ENCODE results near the gene SAGE1. TPM values are rescaled to one million over a fixed set of nuclear protein-coding genes. Genes with fewer than 3 reads are reported as not detected.

The SAGE1 gene
- total and polyA plus RNA-seq, 9 of the 15 experiments (the other 6 are each of a cell fraction or from before 2014, with no cell fraction given) = 14.6 to 79.2 (median 29.3) TPM

DNA sequence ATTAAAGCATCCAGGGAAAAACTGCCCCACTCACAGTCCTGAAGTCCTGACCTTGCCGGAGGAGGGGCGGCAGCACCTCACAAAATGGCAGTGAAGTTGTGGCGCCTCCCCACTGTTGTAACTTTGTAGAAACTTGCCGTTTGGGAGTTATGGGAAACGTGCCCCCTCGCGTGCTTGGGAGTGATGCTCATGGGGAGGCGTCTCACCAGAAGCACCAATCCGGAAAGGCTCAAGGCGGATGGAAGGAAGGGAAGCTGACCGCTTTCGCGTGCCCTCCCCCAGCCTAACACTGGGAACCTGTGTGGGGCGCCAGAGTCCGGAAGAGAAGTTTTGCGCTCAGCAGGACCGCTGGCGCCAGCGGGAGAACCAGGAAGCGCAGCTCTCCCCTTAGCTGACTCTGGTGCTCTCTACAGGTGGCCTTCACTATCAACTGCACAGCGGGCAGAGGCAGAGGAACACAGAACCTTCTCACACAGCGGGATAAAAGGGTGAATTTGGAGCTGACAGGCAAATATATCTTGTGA lies at the start of gene SAGE1, which contains the start of gene CT45A10 (continued):
- TF ChIP-seq, protein P1, sequence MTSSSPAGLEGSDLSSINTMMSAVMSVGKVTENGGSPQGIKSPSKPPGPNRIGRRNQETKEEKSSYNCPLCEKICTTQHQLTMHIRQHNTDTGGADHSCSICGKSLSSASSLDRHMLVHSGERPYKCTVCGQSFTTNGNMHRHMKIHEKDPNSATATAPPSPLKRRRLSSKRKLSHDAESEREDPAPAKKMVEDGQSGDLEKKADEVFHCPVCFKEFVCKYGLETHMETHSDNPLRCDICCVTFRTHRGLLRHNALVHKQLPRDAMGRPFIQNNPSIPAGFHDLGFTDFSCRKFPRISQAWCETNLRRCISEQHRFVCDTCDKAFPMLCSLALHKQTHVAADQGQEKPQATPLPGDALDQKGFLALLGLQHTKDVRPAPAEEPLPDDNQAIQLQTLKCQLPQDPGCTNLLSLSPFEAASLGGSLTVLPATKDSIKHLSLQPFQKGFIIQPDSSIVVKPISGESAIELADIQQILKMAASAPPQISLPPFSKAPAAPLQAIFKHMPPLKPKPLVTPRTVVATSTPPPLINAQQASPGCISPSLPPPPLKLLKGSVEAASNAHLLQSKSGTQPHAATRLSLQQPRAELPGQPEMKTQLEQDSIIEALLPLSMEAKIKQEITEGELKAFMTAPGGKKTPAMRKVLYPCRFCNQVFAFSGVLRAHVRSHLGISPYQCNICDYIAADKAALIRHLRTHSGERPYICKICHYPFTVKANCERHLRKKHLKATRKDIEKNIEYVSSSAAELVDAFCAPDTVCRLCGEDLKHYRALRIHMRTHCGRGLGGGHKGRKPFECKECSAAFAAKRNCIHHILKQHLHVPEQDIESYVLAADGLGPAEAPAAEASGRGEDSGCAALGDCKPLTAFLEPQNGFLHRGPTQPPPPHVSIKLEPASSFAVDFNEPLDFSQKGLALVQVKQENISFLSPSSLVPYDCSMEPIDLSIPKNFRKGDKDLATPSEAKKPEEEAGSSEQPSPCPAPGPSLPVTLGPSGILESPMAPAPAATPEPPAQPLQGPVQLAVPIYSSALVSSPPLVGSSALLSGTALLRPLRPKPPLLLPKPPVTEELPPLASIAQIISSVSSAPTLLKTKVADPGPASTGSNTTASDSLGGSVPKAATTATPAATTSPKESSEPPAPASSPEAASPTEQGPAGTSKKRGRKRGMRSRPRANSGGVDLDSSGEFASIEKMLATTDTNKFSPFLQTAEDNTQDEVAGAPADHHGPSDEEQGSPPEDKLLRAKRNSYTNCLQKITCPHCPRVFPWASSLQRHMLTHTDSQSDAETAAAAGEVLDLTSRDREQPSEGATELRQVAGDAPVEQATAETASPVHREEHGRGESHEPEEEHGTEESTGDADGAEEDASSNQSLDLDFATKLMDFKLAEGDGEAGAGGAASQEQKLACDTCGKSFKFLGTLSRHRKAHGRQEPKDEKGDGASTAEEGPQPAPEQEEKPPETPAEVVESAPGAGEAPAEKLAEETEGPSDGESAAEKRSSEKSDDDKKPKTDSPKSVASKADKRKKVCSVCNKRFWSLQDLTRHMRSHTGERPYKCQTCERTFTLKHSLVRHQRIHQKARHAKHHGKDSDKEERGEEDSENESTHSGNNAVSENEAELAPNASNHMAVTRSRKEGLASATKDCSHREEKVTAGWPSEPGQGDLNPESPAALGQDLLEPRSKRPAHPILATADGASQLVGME (CRISPR knock-in tag; IDR thresholded peaks at IDR 0.05) = no peak
- TF ChIP-seq ESRRB (CRISPR knock-in tag; IDR thresholded peaks at IDR 0.05; ENCODE audit: borderline replicate concordance) (no peak), ASH1L (IDR thresholded peaks at IDR 0.05; ENCODE audit: borderline replicate concordance, low read depth, partially characterized antibody) (no peak), ZNF445 (CRISPR knock-in tag; IDR thresholded peaks at IDR 0.05; ENCODE audit: low read depth) (no peak), ZNF764 (CRISPR knock-in tag; IDR thresholded peaks at IDR 0.05; ENCODE audit: low read depth) (peak; percentile 96), NFIX (CRISPR knock-in tag; IDR thresholded peaks at IDR 0.05; ENCODE audit: low read depth) (no peak), RBM34 (IDR thresholded peaks at IDR 0.05; ENCODE audit: borderline replicate concordance, insufficient read depth, low read length) (no peak), BRD4 (IDR thresholded peaks at IDR 0.05) (no peak), IRF2 (CRISPR knock-in tag; IDR thresholded peaks at IDR 0.05) (no peak), ZNF583 (CRISPR knock-in tag; IDR thresholded peaks at IDR 0.05) (no peak), ZKSCAN8 (CRISPR knock-in tag; IDR thresholded peaks at IDR 0.05) (no peak), WHSC1 (IDR thresholded peaks at IDR 0.05; ENCODE audit: low read length) (no peak), U2AF2 (optimal IDR thresholded peaks at IDR 0.05; ENCODE audit: low read depth, low read length) (no peak), ZBTB8A (IDR thresholded peaks at IDR 0.05; ENCODE audit: partially characterized antibody) (no peak), MEIS2 (IDR thresholded peaks at IDR 0.05; ENCODE audit: partially characterized antibody) (no peak), HEY1 (CRISPR knock-in tag; IDR thresholded peaks at IDR 0.05; ENCODE audit: borderline replicate concordance) (no peak)
- TF ChIP-seq, protein P2, sequence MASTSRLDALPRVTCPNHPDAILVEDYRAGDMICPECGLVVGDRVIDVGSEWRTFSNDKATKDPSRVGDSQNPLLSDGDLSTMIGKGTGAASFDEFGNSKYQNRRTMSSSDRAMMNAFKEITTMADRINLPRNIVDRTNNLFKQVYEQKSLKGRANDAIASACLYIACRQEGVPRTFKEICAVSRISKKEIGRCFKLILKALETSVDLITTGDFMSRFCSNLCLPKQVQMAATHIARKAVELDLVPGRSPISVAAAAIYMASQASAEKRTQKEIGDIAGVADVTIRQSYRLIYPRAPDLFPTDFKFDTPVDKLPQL (IDR thresholded peaks at IDR 0.05; ENCODE audit: extremely low read depth, insufficient read length) = no peak
- TF ChIP-seq, protein P3, sequence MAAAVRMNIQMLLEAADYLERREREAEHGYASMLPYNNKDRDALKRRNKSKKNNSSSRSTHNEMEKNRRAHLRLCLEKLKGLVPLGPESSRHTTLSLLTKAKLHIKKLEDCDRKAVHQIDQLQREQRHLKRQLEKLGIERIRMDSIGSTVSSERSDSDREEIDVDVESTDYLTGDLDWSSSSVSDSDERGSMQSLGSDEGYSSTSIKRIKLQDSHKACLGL (CRISPR knock-in tag; IDR thresholded peaks at IDR 0.05; ENCODE audit: borderline replicate concordance, poor library complexity, severe bottlenecking) = no peak
- TF ChIP-seq, protein P4, sequence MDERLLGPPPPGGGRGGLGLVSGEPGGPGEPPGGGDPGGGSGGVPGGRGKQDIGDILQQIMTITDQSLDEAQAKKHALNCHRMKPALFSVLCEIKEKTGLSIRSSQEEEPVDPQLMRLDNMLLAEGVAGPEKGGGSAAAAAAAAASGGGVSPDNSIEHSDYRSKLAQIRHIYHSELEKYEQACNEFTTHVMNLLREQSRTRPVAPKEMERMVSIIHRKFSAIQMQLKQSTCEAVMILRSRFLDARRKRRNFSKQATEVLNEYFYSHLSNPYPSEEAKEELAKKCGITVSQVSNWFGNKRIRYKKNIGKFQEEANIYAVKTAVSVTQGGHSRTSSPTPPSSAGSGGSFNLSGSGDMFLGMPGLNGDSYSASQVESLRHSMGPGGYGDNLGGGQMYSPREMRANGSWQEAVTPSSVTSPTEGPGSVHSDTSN (CRISPR knock-in tag; IDR thresholded peaks at IDR 0.05; ENCODE audit: low read depth) = no peak
- TF ChIP-seq, protein P4 (tag; conservative IDR thresholded peaks at IDR 0.05; ENCODE audit: low read depth) = no peak
